Iris pigment epithelial cell (primary cell): Measurements from ENCODE around the gene STN1.

Experiments used
- DNase-seq: peaks from one replicate; pipeline ENCODE4 v3.0.0-alpha.2; 2011; ENCODE audit warnings: low read depth

STN1 gene

DNA sequence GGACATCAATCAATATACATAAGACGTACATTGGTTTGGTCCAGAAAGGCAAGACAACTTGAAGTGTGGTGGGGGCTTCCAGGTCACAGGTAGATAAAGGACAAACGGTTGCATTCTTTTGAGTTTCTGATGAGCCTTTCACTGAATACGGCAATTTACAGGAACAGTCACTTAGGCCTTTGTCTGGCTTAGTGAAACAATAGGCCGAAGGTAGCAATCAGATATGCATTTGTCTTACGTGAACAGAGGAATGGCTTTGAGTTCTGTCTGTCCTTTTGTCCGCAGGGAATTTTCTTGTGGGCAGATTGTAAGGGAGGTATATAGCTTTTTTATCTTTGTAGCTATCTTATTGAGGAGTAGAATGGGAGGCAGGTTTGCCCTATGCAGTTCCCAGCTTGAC, 10.8 kb upstream of the STN1 start:
- no peak for DNase-seq

- DNase-seq = no peak
Measured at GRCh38 chr10:103926722-103927319, 8.8 kb upstream of the STN1 start.

- no peak for DNase-seq
Measured at GRCh38 chr10:103925591-103925990, 7.6 kb upstream of the STN1 start.

GRCh38 chr10:103923502-103923901, 5.5 kb upstream of the STN1 start:
- DNase-seq = no peak

GRCh38 chr10:103922659-103923058, 4.7 kb upstream of the STN1 start:
- DNase-seq = no peak

DNA sequence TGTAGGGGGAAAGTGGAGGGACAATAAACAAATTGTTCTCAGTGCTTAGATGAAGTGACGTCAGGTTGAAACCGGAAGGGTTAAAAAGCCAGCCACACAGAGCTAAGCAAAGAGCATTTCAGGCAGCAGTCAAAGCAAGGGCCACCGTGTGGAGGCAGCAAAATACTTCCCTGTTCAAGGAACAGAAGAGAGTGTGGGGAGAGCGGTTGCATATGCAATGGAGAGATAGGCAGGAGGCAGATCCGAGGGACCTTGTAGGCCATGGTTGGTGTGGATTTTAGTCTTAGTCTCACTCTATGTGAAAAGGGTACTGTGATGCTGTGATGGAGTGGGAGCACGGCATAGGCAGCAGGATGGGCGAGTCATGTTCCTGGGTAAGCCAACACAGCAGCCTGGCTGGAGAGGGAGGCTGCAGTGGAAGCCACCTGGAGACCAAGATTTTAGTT, 3.8 kb upstream of the STN1 start:
- DNase-seq = peak; percentile 37

DNA sequence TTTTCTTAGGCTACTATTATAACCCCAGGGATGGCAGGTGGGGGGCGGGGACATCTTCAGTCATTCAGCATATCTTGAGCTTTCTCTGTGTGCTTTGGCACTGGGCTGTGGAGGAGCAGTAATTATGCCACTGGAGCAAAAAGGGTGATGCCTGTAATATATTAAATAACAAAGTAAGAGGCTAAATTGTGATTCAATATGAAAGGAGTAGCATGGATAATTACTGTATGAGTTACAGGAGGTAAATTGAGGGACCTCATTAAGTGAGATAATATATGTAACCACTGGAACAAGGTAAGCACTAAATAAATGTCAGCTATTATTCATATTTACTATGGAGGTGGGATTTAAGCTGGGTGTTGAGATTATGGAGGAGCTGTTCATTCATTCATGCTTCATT, 3.3 kb upstream of the STN1 start:
- DNase-seq = no peak

- DNase-seq = no peak
Measured at GRCh38 chr10:103919648-103920025, 1.7 kb upstream of the STN1 start.

GRCh38 chr10:103917302-103918052, 507 bp downstream of the STN1 start:
- peak; percentile 69 for DNase-seq

DNA sequence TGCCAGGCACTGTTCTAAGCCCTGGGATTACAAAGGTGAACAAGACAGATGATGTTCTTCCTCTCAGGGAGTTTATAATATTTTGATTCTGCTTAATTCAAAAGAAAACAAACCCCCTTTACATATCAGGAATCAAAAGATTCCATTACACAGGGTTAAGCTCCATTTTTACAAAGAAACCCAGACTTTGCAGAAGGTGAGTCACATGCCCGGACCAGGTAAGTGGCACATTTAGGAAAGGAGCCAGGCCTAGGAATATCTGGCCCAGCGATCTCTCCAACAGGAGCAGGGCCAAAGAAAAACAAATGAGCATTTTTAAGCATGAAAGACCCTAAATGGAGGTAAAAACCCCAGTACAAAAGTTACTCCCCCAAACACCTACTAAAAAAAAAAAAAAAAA, 1.1 kb downstream of the STN1 start:
- DNase-seq = no peak

- DNase-seq = peak; percentile 34
Measured at GRCh38 chr10:103916254-103916653, 1.7 kb downstream of the STN1 start.

DNA sequence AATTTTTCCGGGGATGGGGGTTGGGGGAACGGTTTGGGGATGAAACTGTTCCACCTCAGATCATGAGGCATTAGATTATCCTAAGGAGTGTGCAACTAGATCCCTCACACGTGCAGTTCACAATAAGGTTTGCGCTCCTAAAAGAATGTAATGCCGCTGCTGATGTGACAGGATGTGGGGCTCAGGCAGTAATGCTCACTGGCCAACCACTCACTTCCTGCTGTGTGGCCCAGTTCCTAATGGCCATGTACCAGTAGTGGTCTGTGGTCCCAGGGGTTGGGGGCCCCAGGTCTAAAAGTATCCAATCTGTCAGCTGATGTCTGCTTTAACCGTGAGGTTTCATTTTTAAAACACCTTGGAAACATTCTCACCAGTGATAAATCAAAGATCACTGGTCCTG, 2.2 kb downstream of the STN1 start:
- DNase-seq = peak; percentile 38

- no peak for DNase-seq
Measured at GRCh38 chr10:103912759-103913158, 5.2 kb downstream of the STN1 start.

- DNase-seq = no peak
Measured at GRCh38 chr10:103911021-103911459, 6.9 kb downstream of the STN1 start.

DNA sequence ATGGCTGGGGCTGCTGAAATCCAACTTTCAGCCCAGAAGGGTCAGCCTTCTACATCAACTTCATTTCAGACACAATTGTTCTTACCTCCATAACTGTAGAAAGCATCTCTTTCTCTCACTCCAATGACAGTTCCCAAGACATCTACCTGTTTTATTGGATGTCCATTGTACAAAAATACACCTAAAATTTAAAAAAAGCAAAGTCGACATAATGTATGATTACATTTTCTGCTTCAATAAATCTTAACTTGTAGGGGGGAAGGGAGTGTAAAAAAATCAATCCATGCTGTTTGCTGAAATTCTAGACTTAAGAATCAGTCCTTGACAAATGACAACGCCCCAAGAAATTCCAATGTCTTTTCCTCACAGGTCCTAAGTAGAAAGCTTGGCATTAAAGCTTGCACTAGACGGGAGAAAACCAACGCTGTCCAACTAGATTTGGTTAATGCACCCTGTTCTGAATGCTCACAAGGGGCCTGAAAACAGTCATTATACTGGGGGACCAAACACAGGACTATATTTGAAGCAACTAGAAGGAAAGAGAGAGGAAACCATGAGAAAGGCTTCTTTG, 7.5 kb downstream of the STN1 start:
- DNase-seq = no peak

DNA sequence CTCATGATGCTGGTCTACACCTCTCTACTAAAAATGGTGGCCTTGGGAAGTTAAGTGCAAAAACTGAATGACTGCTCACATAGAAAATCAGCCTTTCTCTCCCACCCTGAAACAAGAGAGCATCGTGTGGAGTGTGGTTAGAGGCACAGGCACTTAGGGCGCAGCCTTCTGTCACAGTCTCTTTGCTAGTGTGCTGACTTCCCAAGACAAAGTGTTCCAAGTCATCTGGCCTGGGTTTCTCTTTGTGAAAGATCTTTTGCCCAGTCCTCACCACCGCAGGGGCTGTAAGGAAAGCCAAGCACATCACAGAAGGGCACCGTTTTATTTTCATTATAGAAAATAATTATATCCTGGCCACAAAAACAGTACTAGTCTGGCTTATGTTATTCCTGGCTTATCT, 12.5 kb downstream of the STN1 start:
- DNase-seq = no peak

DNA sequence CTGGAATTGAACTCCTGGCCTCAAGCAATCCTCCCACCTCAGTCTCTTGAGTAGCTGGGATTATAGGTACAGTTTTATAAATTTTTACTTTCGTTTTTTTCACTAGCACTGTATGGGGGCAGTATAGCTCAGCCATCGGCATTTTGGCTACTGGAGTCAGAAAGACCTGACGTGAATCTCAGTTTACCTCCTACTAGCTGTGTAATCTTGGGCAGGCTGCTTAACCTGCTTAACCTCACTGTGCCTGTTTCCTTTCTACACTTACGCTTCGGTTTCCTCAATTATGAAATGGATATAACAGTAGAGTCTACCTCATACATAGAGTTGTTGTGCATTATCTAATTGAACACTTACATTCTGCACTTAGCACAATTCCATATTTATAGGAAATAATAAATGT, 16.7 kb downstream of the STN1 start:
- no peak for DNase-seq

- DNase-seq = no peak
Measured at GRCh38 chr10:103899312-103899711, 18.7 kb downstream of the STN1 start.

GRCh38 chr10:103897241-103897774, 20.7 kb downstream of the STN1 start:
- no peak for DNase-seq

- peak; percentile 75 for DNase-seq
Measured at GRCh38 chr10:103896225-103896624, 21.8 kb downstream of the STN1 start.

- DNase-seq = peak; percentile 73
Measured at GRCh38 chr10:103895411-103896186, 22.4 kb downstream of the STN1 start.

- DNase-seq = no peak
Measured at GRCh38 chr10:103894441-103894864, 23.5 kb downstream of the STN1 start.
